Stimulated activated CD8-positive, alpha-beta memory T cell treated with anti-CD3 and anti-CD28 coated beads, Interleukin-12 subunit alpha, Interleukin-12 subunit beta, amount 100 ng/mL, for 1 hour (primary cell): ENCODE data around the gene C1orf56.
A peak's percentile ranks its signal among the peaks of the same experiment; 100 is the strongest.

ENCODE experiments used
- DNase-seq: peaks from one replicate; pipeline ENCODE4 v3.0.0-alpha.2; 2020; ENCODE audit warnings: low read depth

The C1orf56 gene

DNA sequence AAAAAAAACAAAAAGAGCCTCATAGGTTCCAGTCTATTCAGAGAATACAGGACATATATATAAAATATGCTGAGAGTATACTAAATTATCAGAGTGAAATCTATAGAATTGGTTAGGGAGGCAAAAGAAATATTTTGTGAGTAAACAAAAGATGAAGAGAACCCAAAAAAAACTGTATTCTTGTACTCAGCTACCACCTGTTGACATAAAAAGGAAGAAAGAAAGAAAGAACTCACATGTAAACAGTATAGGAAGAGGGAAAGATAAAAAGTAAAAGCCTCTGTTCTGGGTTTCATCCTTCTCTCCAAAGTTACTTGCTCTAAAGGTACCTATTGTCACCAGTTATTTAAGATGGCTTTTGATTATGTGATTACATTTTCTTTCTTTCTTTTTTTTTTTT is 21.1 kb upstream of the C1orf56 start:
- DNase-seq = no peak

DNA sequence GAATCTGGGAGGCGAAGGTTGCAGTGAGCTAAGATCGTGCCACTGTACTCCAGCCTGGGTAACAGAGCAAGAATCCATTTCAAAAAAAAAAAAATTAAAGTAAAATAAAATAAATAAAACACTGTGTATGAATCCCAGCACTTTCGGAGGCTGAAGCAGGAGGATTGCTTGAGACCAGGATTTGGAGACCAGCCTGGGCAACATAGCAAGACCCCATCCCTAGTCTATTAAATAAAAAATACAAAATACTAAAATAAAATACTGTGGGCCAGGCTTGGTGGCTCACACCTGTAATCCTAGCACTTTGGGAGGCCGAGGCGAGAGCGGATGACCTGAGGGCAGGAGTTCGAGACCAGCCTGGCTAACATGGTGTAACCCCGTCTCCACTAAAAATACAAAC is 15.4 kb upstream of the C1orf56 start:
- DNase-seq = no peak

DNA sequence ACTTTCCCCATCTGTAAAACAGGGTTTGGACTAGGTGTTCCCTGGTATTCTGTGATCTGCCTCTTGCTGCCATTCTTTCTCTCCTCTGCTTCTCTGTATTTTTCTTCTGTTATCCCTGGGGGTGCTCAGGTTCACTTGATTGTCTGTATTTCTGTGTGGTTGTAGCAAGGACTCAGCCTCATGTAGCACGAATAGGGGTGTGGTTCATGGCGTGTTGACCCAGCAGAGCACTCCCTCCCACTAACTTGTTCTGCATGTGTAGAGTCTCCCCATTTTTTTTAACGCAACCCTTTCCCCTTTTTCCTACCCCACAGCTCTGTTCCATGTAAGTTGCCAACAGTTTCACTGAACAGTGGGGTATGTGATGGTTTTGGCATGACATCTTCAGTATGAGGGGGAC is 12.4 kb upstream of the C1orf56 start:
- DNase-seq = no peak

DNA sequence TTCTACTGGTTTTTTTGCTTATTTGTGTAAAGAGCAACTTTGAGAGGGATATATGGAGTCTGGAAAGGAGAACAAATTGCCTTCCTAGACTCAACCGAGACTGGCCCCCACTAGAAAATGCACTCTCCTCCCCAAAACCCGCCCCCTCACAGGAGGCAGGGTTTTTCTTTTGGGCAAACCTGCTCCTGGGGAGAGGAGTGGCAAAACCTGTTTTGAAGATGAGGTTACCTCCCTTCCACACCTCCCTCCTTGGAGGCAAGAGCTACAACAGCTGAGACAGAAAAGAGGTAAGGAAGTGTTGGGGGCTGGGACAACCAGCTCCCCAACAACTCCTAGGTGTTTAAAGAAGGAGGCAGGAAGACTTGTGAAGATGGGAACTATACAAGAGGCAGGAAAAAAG is 11.2 kb upstream of the C1orf56 start, which contains the start of gene BNIPL:
Gene BNIPL, plus strand, starts transcription at position 231 of the 400 bp plus-strand sequence. Its CDS starts 140 bp downstream, at position 371.
- no peak for DNase-seq

DNA sequence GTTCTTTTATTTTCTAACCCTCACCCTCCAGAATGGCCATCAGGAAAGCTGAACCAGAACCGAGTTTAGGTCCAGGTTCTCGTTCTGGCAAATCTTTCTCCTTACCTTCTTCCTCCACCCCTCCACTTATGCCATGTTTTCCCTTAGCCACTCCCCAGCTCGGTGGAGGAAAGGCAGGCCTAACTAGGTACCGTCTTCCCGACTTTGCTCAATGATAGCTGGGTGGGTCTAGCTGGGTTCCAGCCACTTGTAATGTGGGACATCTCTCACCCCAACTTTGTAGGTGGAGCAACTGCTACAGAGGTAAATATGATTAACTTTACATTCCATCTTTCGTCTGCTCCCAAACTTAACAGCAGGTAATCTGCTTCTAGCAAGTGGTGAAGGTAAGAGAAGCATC is 10.5 kb upstream of the C1orf56 start:
- no peak for DNase-seq

DNA sequence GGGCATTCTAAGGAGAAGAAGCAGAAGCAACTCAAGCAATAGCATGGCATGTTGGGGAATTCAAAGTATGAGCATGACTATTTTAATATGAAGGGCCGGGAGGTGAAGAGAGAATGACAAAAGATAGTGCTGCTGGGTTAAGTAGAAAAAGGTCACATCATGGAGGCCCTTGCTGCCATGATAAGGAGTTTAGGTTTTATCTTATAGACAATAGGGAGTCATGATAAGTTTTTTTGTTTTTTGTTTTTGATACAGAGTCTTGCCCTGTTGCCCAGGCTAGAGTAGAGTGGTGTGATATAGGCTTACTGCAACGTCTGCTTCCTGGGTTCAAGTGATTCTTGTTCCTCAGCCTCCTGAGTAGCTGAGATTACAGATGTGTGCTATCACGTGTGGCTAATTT is 8.0 kb upstream of the C1orf56 start:
- DNase-seq = no peak

DNA sequence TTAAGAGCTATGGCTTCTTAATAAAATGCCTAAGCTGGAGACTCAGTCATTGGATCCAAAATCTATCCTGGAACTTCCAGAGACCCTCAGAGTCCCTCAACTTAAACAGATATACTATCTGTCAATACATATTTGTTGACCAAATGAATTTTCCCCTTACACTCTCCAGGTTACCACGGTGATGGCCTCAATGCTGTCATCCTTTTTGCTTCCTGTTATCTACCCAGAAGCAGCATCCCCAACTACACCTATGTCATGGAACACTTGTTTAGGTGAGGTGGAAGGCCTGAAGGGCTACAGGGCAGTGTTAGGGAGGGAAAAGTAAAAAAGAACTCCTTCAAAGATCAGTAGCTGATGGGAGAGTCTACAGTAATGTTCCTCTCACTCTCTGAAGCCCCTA is 4.4 kb upstream of the C1orf56 start:
- DNase-seq = no peak

DNA sequence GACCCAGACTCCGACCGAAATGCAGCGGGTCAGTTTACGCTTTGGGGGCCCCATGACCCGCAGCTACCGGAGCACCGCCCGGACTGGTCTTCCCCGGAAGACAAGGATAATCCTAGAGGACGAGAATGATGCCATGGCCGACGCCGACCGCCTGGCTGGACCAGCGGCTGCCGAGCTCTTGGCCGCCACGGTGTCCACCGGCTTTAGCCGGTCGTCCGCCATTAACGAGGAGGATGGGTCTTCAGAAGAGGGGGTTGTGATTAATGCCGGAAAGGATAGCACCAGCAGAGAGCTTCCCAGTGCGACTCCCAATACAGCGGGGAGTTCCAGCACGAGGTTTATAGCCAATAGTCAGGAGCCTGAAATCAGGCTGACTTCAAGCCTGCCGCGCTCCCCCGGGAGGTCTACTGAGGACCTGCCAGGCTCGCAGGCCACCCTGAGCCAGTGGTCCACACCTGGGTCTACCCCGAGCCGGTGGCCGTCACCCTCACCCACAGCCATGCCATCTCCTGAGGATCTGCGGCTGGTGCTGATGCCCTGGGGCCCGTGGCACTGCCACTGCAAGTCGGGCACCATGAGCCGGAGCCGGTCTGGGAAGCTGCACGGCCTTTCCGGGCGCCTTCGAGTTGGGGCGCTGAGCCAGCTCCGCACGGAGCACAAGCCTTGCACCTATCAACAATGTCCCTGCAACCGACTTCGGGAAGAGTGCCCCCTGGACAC is 534 bp downstream of the C1orf56 start:
- no peak for DNase-seq

DNA sequence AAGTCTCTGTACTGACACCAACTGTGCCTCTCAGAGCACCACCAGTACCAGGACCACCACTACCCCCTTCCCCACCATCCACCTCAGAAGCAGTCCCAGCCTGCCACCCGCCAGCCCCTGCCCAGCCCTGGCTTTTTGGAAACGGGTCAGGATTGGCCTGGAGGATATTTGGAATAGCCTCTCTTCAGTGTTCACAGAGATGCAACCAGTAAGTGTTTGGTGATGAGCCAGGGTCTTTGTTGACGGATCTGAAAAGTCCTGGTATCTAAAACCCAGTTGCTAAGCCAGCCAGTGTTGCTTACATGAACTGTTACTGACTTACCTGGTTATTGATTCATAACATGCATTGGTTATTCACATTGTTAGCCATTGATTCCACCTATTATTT is 1.1 kb downstream of the C1orf56 start:
- DNase-seq = no peak

DNA sequence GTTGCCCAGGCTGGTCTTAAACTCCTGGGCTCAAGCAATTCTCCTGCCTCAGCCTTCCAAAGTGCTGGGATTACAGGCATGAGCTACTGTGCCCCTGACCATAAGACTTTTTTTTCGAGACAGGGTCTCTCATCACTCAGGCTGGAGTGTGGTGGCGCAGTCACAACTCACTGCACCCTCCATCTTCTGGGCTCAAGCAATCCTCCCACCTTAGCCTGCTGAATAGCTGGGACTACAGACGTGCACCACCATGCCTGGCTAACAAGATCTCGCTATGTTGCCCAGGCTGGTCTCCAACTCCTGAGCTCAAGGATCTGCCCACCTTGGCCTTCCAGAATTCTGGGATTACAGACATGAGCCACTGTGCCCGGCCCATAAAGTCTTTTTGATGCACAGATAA is 1.9 kb downstream of the C1orf56 start:
- DNase-seq = no peak

DNA sequence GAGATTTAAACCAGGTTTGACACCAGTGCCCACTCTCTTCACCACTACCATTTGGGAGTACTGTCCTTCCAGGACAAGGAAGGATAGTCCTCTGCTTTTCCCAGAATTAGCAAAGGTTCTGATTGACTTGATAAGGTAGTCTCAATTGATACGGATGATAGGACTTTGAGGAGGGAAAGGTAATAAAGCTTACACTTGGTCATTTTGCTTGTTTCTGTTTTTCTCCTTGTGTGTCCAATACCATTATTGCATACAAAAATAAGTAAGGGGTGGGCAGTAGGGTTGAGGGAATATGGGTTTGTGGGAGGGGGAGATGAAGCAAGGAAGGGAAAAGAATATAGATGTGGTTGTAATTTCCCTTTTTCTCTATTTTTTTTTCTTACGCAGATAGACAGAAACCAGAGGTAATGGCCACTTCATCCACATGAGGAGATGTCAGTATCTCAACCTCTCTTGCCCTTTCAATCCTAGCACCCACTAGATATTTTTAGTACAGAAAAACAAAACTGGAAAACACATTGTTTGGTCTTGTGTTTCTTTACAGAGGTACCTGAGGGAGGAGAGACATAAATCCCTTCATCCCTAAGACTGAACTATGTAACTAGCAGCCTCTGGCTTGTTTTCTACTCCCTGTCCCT is 2.6 kb downstream of the C1orf56 start:
- DNase-seq = no peak

DNA sequence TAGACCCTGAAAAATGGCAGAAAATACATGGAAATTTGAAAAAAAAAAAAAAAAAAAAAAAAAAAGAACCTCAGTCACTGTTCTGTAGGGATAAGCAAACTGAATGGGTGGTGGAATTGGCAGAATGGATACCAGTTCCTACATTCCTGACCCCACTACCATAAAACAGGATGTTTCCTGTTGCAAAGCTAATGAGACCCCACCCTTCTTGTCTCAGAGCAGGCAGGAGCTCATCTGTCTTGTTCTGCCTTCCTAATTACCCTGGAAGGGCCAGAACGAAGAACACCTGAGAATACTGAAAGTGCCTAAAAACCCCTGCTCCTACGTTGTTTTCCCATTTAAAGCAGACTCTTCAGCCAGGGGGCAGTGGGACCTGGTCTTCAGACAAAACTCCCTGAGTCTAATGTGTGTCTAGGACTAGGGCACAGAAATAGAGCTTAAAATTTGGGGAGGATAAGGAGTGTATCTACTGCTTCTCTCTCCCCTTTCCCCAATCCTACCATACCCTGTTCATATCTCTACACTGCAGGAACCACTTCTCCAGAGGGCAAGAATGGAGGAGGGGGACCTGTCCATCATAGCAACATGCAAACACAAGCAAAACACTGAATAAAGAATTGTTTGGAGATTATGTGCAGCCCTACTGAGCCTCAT is 3.9 kb downstream of the C1orf56 start:
- no peak for DNase-seq

DNA sequence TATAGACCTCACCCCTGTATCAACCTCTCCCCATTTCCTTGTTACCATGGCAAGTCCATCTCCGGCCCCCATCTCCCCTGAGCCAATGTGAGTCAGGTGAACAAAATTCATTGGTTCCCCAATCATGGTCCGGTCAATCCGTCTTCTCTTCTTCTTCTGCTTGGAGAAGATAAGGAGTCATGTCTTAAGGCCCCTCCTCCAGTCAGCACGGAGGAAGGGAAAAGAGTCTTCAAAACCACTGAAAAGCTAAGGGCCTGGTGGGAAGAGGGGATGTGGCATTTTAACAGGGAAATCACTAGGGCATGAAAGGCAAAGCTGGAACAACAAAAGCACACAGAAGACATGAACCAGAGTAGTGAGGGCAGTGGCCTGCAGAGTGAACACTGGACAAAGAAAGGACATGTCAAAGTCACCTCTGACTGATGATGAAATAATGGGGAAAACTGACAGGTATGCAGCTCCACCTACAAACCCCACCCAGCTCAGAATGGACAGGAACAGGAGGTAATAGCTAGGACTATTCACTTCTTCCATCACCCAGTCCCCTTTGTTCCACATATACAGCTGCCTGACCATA is 7.5 kb downstream of the C1orf56 start:
- no peak for DNase-seq

DNA sequence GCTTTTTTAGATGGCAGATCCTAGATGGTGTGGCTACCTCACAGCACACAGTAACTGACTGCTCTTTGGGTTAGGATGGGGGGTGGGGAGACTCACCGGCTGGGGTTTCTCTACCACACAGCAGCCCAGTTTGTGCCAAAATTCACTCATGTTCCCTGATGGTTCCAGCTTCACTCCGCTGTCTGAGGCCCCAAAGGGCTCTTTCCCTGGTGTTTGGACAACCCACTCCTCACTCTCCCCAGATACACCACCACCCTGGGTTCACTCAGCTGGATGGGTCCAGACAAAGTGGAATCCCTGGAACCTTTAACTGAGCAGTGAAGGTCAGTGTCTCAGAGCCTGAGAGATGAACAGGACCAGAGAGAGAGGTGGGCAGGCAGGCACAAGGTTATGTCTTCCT is 8.0 kb downstream of the C1orf56 start:
- no peak for DNase-seq

DNA sequence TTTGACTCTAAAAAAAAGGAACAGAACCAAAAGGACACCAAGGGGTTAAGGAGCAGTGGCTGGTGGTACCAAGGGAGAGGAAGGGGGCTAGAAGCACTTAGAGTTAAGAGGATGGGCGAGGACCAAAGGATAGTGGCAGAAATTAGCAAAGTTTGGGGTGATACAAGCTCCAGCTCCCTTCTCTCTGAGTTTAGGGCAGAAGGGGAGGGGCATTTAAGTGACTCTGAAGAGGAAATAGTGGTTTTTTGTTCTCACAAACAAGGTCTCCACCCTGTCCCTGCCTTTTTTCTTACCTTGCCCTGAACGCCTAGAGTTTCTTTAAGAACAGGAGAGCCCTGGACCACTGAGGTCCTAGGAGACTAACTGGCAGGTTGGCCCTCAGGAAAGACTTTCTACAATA is 8.6 kb downstream of the C1orf56 start:
- DNase-seq = no peak

DNA sequence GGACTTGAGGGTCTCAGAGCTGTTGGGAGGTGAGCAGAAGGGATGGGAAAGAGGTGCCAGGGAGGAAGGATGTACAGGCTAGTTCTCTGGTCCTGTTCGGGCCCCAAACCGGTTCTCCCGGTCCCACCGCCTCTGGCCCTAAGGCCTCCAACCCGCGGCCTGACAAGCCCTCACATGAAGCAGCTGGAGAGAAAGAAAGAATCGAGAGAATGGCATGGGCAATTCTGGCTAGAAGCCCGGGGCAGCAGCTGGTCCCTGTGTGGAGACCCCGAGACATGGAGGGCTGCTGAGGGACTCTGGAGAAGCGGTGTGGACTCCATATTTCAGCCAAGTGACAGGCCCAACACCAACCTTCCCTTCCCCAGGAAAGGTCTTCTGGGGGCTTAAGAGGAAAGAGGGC is 11.1 kb downstream of the C1orf56 start:
- no peak for DNase-seq

DNA sequence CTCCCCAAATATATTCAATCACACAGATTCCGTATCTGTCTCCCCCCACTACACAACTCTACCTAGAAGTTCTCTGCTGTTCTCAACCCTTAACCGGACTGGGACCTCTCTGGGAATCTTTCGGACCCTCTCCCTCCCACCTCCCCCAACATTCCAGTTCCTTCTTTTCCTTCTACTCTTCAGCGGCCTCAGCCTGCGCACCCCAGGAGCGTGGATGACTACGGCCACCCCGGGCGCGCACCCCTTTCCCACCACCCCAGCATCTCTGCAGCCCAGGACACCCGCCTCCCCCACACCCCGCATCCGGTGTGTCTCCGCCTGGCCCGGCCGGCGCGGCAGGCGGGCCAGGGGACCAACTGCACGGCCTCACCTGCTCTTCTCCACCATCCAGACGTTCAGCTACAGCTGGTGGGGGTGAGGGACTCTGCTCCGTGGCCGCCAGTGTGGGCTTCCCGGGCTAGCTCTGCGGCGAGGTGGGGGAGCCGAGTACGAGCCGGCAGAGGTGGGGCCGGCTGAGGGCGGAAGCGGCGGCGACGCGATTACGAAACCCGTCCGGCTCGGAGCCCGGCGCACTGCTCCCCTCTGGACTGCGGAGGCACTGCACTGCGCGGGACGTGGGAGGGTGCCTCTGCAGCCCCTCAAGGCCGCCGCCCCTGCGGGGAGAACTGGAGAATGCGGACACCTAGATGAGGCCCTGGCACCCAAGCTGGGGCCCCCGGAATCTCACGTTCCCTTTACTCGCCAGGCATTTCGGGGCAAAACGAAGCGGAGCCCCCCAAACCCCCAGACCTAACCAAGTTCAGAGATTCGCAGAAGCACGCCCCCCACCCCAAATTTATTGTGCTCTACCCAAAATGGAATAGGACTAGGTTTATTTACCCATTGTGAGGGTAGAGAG is 11.8 kb downstream of the C1orf56 start, which contains the start of gene CDC42SE1:
Gene CDC42SE1, minus strand, starts transcription at position 514 of the 898 bp plus-strand sequence. CDS start 3,892 bp downstream, outside the sequence.
- peak; percentile 75 for DNase-seq

DNA sequence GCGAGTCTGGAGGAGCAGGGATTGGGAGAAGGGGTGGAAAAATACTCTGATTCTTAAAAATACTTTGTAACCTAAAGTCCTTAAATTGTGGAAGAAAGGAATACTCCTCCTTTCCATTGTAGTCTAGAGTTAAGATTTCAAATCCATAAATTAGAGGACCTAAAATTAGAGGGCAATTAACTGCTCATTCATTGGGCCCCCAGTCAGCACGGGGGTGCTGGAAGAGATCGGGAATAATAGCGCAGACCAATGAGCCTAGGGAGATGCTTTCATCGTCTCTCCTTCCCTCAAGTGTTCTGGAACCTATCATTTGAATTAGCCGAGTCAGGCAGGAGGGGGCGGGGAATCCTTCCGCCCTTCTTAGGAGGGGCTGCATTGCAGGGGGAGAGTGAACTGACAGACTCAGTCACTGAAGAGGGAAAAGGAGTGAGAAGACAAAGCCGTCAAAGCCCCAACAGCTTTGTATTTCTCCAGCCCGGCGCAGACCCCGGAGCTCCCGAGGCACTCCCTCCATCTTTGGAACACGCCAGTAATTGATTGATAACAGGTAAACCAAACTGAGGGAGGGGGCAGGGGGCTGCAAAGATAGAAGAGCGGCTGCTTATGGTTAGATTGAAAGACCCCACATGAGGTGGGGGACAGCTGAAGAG is 12.6 kb downstream of the C1orf56 start, which contains the start of gene MLLT11:
Gene MLLT11, plus strand, starts transcription at position 391 of the 650 bp plus-strand sequence. CDS start 6,828 bp downstream, outside the sequence.
- no peak for DNase-seq

DNA sequence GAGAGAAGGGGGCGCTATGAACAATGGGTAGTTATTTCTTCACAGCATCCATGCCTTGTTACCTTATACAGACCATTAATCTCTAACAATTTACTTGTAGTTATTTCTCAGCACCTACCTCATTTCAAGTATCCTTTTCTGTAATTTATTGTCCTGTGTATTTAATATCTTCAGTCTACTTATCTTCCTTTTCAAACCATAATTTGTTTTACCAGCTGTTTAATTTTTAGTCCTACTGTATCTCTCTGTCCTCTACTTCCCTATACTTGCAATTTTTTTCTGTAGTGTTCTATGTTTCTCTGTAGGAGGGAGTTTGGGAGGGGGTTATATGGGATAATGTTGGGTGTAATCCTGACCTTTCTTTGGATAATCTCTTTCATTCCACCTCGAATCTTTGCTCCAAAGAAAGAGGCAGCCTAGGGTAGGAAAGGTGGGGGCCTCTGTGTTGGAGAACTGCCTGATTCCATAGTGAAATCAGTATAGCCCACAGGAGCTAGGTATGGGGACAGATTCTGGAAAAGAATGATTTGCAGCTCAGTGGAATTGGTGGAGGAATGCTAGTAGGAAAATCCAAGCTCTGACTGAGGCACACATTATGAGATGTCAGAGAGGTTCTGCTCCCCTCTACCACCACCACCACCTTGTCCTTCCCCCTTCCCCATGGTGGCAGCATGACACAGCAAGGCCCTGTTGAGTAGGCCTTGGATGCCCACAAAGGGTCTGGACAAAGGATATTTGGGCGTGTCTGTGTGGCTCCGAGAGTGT is 13.3 kb downstream of the C1orf56 start:
- no peak for DNase-seq

DNA sequence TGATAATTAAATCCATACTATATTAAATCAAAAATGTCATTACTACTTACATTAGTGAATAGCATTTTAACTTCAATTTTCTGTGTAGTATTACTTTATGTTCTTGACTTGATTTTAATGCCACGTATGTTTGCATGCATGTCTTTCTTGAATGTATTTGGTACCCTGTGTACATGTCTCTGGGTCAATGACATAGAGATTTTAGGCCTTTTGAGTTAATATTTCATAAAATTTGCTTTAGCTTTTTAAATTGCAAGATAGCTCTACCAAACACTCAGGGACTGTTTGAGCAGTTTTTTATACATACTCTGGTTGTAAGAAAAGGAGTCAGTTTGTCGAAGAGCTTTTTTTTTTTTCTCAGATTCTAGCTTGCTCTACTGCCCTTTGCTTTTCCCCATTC is 14.2 kb downstream of the C1orf56 start:
- no peak for DNase-seq
